Hematopoietic multipotent progenitor cell treated with erythropoietin and hydrocortisone succinate and interleukin-3 and kit ligand, for 8 days (in vitro differentiated cells): ENCODE measurements around the gene ARHGAP15.

Experiments used
- DNase-seq: peaks from one replicate; pipeline ENCODE4 v3.0.0-alpha.2; 2015

ARHGAP15 gene

DNA sequence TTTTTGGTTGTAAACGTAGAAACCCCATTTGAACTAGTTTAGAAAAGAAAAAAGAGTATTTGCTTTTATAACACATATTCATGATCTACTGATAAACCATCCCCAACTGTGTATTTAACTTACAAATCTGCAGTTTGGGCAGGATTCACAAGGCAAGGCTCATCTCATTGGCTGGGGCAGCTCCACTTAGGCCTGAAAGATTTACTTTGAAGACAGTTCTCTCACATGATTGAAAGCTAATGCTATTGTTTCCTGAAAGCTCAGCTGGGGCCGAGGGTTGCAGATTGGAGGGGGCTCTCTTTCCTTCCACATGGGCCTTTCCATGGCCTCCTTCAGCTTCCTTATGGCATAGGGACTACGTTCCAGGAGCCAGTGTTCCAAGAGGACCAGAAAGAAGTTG, 47.4 kb downstream of the ARHGAP15 start:
- no peak for DNase-seq

DNA sequence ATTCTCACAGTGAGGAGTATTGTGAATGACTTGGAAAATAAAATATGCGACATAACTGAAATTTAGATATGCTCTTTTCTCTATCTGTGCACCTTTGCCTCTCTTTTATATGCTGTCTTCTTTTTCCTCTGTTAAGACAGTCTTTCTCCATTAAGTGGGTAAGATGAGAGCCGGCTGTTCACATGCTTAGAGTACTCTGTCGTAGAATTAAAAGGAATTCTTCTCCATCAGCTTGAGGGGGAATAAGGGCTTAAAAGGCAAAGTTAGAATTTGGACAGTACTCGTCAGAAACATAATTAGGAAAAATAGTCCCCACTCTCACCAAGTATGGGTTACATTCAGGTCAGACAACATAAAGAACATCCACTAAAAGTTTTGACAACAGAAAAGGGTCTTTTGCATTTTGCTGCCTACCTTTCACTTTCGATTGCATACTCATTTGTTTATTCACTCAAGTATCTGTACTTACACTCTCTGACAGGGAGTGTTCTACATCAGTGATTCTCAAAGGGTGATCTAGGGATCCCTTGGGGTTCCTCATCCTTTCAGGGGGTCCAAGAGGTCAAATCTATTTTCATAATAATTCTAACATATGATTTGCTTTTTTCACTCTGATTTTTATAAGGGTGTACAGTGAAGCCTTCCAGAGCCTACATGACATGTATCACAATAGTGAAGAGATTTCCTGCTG, 48.0 kb downstream of the ARHGAP15 start:
- DNase-seq = no peak

DNA sequence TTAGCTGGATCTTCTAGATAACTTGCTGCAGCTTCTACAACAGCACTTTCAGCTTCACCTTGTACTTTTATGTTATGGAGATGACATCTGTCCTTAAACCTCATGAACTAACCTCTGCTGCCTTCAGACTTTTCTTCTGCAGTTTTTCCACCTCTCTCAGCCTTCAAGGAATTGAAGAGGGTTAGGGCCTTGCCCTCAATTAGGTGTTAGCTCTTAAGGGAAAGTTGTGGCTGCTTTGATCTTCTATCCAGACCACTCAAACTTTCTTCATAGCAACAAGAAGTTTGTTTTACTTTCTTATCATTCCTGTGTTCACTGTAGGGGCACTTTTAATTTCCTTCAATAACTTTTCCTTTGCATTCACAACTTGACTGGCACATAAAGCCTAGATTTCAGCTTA, 52.3 kb downstream of the ARHGAP15 start:
- no peak for DNase-seq

DNA sequence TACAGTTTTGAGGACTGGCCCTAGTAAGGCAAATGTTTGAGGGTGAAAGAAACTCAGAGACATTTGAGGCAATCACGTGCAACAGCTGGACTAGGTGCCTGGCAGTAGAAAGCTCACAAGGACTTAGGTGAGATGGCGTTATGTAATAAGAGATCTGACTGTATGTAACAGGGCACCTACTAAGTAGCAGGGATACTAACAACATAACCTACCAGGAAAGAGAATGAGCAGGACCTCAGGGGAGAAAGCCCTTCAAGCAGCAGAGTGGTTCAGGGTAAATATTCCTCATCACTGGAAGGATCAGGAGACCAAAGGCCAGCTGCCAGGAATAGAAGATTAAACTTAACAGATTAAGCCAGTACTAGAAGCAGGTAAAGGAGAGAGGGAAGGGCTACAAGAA, 53.4 kb downstream of the ARHGAP15 start:
- no peak for DNase-seq

DNA sequence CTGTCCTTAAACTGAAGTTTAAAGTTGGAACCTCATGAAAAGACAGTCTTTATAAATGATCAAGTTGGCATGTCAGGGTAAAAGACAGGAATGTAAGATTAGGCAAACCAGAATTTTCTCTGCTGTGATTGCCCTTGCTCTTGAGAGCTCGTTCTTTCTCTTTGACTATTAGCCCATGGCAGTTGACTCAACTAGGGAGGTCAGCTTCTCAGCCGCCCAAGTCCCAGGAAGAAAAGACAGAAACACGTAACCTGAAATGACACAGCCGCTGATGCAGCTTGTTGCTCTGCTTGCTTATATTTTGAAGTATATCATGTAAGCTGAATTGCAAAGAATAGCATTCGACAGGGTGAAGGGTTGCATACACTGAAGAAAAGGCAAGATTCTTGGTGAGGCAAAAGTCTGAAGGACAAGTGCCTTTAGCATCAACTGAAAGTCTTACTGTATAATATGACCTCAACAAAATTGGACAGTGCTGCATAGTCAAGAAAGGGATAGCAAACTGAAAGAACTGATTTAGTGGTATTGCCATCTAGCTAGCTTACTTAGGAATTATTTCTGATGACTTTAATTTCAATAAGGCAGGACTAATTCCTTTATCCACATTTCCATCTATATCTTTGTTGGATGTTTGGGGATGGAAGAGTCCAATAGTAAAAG, 54.7 kb downstream of the ARHGAP15 start:
- no peak for DNase-seq

DNA sequence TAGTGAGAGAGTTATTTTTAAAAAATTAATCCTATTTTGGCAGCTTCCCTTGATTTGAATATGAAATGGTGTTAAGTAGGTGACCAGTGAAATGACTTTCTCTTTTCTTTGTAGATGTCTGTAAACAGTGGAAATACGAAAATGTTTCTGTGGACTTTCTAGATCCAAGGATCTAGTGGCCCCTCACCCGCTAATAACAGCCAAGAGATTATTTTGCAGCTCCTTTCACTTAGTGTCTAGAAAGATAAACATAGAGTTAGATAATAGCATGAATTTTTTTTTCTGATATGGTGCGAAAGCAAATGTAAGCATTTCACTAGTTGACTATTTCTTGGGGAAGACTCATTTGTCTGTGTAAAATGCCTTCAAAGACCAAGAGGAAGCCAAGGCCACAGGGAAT, 57.7 kb downstream of the ARHGAP15 start:
- peak; percentile 10 for DNase-seq

DNA sequence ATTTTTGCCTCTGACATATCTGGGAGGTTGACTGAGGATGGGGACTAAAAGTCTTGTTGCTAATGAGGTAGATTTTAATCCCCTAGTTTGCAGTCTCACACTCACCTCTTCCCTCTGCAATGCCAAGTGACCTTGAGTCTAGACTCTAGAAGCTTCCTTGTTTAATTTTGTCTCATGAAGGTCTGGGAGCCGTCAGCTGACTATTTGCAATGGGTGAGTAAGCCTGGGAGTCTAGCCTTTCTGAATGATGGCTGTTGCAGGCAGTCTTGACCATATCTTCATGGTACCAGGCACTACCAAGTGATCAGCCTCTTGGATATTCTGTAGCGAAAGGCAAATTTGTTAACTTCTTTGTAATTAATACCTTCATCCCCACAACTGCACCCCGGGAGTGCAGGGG, 61.2 kb downstream of the ARHGAP15 start:
- DNase-seq = no peak

DNA sequence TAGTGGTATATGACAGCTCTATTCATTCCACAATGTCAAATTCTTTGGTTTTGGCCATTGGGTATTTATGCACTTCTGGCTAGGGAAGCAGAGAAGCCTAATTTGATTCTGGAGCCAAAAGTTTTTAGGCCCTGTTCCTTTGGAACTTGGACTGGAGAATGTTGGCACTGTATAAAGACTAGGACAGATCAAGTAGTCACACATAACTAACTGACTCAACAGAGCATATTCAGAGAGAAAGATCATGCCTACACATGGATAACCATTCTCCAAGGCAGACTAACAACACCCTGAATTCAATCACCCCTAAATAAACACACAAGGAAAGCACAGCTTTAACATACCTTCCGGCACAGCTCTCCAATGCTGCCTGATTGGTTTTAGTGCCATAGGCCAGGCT, 62.9 kb downstream of the ARHGAP15 start:
- no peak for DNase-seq

DNA sequence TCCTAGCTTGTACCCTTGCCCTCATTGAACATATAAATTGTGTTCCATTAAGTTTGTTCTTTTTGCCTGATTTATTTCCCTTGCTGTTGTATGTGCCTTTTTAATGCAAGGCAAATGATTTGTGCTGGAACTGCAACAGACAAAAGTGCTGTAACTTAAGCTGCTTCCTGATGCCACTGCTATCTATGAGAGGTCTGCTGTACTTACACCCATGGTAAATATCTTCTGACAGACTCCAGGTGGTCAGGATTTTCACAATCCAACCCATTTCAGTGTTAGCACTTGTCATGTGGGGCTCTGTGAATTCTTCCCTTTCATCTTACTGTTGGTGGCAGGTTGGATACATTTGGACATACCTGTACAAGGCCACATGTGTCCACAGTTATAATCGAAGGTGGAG, 63.5 kb downstream of the ARHGAP15 start:
- DNase-seq = no peak

DNA sequence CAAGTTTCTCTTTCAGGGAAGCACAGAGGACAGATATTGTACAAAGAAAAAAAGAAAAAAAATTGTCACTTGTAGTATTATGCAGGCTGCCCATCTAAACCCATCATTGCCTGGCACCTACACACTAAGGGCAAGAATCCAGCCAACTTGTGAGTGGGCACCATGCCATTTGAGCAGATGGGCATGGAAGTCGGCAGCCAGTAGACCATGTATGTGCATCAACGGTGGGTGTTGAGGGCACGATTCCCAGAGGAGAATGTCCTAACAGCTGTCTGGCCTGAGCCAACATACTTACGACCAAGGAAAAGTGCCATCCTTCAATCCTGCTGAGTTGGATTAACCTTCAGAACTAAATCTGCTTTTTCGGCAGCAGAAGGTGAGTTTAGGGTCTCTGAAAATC, 63.9 kb downstream of the ARHGAP15 start:
- no peak for DNase-seq

DNA sequence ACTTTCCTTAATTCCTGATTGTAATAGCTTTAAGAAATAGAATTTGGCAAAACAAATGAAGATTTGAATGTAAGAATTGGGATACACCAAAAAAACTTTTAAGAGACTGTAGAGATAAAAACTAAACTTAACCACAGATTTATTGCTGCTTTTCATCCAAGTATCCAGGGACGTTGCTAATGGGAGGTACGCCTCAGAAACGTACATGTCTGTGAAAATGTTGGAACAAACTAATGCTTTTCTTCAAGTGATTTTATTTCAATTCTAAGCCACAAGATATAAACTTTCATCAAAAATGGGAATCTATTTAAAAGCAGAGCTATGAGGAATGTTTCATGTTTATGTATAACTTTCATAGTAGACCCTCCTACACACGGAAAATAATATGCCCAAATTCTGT, 66.3 kb downstream of the ARHGAP15 start:
- DNase-seq = no peak

DNA sequence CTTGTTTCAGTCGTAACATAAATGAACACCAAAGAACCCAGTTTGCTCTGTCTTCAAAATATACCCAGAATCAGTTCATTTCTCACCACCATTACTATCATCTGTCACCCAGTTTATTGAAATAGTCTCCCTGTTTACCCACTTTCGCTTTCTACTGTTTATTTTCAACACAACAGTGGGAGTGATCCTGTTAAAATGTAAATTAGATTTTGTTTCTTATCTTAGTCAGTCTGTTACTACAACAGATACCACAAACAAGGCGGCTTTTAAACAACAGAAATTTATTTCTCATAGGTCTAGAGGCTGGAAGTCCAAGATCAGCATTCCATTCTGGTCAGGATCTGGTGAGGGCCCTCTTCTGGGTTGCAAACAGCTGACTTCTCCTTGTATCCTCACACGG, 74.8 kb downstream of the ARHGAP15 start:
- no peak for DNase-seq

DNA sequence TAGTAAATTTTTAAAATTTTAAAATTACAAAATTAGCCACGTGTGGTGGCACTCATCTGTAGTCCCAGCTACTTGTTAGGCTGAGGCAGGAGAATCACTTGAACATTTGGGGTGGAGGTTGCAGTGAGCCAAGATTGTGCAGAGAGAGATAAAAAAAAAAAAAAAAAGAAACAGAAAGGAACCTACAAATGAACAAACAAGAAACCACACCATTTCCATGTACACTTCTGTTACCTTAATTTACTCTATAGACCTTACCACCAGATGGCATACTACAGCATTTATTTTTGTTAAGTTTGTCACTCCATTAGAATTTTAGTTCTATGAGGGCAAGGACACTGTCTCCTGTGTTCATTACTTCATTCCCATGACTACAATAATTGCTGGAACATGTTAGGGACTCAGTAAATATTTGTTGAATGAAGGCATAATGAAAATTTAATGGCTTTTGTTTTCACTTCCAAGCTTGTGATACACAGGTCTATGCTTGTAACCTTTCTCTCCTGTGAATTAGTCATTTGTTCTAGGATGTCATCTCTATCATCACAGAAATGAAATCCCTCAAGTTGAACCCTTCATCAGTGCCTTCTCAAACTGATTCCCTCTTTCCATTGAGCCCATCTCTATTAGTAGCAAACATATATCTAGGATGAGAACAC, 76.0 kb downstream of the ARHGAP15 start:
- peak; percentile 75 for DNase-seq

DNA sequence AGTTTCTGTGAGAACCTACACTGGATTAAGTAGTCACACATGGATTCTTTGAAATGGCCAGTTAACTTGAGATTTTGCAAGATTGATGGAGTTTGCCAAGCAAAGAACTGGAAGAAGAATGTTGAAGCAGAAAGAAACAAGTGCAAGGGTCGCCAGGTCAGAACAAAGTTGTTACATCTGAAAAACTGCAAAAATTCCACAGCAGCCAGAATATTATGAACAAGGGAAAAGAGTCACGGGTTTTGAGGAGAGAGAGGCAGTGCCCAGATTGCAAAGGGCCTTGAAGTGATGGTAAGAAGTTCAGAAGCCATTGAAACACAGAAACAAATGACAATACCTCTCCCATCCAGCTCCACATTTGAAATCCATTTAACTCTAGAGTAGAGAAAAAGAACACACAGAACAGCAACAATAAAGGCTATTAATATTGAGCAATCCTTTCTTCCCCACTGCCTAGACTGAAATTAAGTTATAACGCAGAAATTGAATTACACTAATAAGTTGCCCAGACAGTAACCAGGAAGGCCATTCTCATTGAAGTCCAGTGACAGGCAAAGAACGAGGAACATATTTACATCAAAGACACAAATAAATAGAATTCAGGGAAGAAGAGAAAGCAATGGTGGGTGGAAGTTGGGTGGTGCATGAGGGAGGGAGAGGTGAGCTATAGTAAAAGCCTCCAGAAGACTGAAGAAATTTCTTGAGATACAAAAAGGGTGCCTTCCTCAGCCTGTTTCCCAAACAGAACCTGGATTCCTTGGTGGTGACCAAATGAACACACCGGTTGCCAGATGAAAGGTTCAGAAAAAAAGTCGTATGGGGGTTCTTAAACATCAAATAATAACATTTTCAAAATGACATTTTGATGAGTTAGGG, 80.6 kb downstream of the ARHGAP15 start:
- DNase-seq = no peak

DNA sequence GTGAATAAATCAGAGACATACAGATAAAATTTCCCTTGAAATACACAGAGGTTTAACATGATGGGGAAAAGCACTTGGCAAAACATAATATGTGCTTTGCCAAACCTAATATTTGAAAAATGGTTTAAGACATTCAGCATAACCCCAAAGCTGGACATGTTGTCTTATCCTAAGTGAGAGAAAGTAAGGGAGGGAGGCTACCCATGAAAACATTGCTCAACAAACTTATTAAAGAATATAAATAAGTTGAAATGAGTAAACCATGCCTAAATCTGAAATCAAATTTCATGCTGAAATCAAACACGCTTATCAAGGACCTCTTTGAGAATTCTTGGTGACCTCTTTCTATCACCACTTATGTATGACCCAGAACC, 81.2 kb downstream of the ARHGAP15 start:
- no peak for DNase-seq

DNA sequence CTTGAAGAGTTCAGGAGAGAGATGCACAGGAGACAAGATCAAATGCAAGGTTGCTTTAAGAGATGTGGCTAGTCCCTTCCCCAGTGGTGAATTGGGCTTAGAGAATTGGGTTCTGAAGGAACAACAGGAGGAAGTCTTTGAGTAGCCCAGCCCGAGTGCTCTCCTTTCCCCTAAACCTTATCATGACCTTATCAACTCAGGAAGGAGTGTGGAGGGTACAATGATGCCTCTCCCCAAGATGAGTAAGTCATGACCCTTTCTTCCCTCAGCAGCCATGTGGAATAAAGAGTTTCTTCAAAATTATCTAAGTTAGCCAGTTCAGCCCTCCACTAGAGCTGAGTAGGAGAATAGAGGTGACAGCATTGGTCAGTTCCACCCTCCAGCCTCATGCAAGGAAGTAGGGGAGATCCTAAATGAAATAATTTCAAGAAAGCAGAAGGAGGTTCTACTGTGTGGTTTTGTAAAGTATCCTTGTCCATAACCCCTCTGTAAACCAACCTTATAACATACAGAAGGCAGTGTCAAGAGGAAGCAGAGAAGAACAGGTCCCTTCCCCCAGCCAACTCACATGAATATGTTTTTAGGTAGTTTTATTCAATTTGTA, 88.4 kb downstream of the ARHGAP15 start:
- DNase-seq = peak; percentile 49

DNA sequence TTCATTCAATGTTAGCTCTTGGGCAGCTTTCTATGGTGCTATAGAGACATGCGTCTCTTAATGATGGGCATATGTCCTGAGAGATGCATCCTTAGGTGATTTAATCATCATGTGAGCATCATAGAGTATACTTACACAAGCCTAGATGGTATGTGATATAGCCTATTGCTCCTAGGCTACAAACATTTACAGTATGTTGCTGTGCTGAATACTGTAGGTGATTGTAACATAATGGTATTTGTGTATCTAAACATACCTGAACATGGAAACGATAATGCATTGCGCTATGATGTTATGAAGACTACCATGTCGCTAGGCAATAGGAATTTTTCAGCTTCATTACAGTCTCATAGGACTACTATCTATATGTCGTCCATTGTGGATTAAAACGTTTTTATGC, 89.4 kb downstream of the ARHGAP15 start:
- DNase-seq = no peak

DNA sequence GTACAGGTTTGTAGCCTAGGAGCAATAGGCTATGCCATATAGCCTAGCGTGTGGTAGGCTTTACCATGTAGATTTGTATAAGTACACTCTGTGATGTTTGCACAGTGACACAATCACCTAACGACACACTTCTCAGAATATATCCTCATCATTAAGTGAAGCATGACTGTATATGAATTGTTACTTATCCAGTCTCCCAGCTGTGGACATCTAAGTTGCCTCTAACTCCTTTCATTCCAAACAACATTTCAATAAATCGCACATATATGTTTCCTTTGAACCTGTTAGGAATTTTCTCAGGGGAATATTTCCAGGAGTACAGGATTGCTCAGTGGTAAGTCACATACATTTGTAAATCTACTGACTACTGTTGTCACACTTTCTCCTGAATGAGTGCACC, 90.0 kb downstream of the ARHGAP15 start:
- DNase-seq = no peak

DNA sequence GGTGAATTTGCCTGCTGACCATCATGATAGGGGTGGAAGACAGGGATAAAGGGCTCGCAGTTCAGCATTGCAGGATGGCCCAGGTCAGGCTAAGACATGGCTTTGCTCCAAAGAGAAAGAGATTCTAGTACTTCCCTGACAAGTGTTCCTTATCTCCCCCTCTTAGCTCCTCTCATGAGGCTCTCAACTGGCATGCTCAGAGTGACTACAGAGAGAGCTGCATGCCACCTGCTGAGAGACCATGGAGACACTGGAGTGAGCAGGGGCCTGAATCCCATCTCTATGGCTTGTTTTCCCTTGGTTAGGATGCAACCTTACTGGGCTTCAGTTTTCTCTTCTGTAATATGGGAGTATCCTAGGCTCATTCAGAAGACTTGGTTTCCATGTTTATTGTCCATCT, 94.3 kb downstream of the ARHGAP15 start:
- no peak for DNase-seq

DNA sequence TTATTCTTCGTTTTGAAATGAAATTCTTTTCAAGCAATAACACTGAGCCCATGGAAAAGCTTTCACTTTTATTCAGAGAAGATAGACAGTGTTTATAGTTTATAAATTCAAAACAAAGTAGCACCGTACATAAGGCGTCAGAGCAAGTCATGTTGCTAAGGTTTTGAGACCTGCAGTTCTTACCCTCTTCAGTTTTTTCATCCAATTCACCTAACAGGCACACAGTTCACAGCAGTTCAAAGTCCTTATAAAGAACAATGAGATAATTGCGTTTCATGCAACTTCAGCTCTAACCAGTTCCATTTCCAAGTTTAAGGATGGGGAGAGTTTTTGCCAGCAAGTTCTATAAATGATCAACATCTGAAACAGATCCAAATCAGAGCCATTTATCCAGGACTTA, 96.7 kb downstream of the ARHGAP15 start:
- DNase-seq = no peak

DNA sequence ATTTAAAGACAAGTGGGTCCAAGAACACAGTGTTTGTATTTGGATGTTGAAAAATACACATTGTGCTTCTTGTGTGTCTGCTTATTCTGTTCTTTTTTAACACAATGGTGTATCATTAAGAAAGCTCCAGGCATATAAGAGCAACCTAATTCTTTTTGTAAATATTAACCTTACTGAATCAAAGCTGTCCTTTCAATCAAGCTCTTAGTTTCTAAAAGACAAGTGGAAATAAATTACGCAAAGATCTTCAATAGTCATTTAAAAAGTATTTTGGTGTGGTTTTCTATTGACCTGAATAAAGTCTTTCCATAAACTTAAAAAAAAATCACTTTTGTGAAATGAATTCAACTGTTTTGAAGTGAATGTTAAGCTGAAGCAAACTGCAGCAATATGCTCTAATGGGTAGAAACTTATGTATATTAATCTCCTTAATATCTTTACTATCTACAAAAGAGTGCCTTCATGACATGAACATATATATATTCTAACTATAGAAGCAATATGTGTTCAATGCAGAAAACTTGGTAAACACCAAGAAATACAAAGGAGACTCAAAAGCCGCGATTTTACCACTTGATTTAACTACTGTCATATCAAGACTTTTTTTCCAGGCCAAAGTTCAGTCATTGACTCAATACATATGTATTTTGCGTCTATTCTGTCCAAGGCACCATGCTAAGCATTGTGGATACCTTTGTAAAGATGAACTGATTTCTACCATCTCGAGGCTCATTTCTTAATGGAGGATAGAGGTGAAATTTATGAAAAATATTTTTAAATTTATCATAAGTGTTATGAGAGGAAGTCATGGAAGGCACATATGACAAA, 97.7 kb downstream of the ARHGAP15 start:
- DNase-seq = no peak

DNA sequence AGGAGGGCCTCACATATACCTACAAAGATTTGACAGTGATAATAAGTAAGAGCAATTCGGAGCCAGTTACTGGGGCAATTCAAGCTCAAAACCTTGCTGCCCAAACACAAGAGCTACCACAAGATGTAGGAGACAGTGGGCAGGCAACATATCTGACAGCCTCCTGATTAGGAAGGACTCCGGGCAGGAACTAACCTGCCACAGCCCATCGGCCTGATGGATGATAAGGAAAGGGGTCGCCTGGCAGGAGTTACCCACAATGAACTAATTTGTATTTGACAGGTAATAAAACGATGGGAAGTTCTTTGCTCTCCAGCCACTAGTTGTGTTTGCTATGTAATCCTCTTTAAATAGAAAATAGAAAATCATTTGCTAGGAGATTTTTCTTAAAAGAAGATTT, 100.2 kb downstream of the ARHGAP15 start:
- DNase-seq = no peak
